ENCODE data around the gene SPG21. TPM values are rescaled to one million over a fixed set of nuclear protein-coding genes. Genes with fewer than 3 reads are reported as not detected.

SPG21 gene
- total RNA-seq, 2 donors from 2014 or later = 42.4 to 48.6 TPM

- Mint-ChIP-seq H3K4me3 (no peak overlapping the region), H3K36me3 (ENCODE audit: low read depth) (peaks cover 4% of the 10 kb centered on the region), H3K27ac (no peak overlapping the region), H3K4me1 (peaks cover 6% of the 10 kb centered on the region), H3K27me3 (no peaks in the 10 kb centered on the region)
- no peak for ATAC-seq
- DNase-seq = no peak
- H3K9me3 ChIP-seq (ENCODE audit: control insufficient read depth, low read length, poor library complexity, severe bottlenecking) = no peaks in the 10 kb centered on the region
Observed at GRCh38 chr15:64923546-64923945, 66.2 kb downstream of the SPG21 start.

GRCh38 chr15:64921711-64922110, 68.0 kb downstream of the SPG21 start:
- Mint-ChIP-seq H3K4me1 (peaks cover 3% of the 10 kb centered on the region), H3K4me3 (no peak overlapping the region), H3K27me3 (no peaks in the 10 kb centered on the region), H3K36me3 (ENCODE audit: low read depth) (peaks cover 2% of the 10 kb centered on the region), H3K27ac (no peak overlapping the region)
- H3K9me3 ChIP-seq (ENCODE audit: control insufficient read depth, low read length, poor library complexity, severe bottlenecking) = no peaks in the 10 kb centered on the region
- ATAC-seq (no peak), DNase-seq (no peak)

GRCh38 chr15:64919721-64920120, 70.0 kb downstream of the SPG21 start:
- Mint-ChIP-seq H3K4me3 (no peak overlapping the region), H3K36me3 (ENCODE audit: low read depth) (no peaks in the 10 kb centered on the region), H3K27ac (no peak overlapping the region), H3K27me3 (no peaks in the 10 kb centered on the region), H3K4me1 (peaks cover under 1% of the 10 kb centered on the region)
- no peaks in the 10 kb centered on the region for H3K9me3 ChIP-seq (ENCODE audit: control insufficient read depth, low read length, poor library complexity, severe bottlenecking)
- ATAC-seq = no peak
- no peak for DNase-seq

- no peak for DNase-seq
- no peak for ATAC-seq
- no peaks in the 10 kb centered on the region for H3K9me3 ChIP-seq (ENCODE audit: control insufficient read depth, low read length, poor library complexity, severe bottlenecking)
- H3K4me3 Mint-ChIP-seq = no peak overlapping the region
- H3K27me3 Mint-ChIP-seq = peaks cover 2% of the 10 kb centered on the region
- no peaks in the 10 kb centered on the region for H3K36me3 Mint-ChIP-seq (ENCODE audit: low read depth)
- peaks cover 4% of the 10 kb centered on the region for H3K4me1 Mint-ChIP-seq
- no peak overlapping the region for H3K27ac Mint-ChIP-seq
Observed at GRCh38 chr15:64917211-64917610, 72.5 kb downstream of the SPG21 start.

GRCh38 chr15:64916365-64916764, 73.3 kb downstream of the SPG21 start:
- Mint-ChIP-seq H3K4me3 (no peak overlapping the region), H3K36me3 (ENCODE audit: low read depth) (no peaks in the 10 kb centered on the region), H3K27ac (no peak overlapping the region), H3K27me3 (peaks cover 5% of the 10 kb centered on the region), H3K4me1 (peaks cover 5% of the 10 kb centered on the region)
- H3K9me3 ChIP-seq (ENCODE audit: control insufficient read depth, low read length, poor library complexity, severe bottlenecking) = no peaks in the 10 kb centered on the region
- no peak for DNase-seq
- no peak for ATAC-seq

- Mint-ChIP-seq H3K27me3 (peaks cover 12% of the 10 kb centered on the region), H3K27ac (no peak overlapping the region), H3K36me3 (ENCODE audit: low read depth) (no peaks in the 10 kb centered on the region), H3K4me3 (no peak overlapping the region), H3K4me1 (peaks cover 7% of the 10 kb centered on the region)
- no peak for ATAC-seq
- no peak for DNase-seq
- no peaks in the 10 kb centered on the region for H3K9me3 ChIP-seq (ENCODE audit: control insufficient read depth, low read length, poor library complexity, severe bottlenecking)
Observed at GRCh38 chr15:64915518-64916227, 74.0 kb downstream of the SPG21 start.

Other genes with a start within 250 kb of the SPG21 start
- 1 to 10 TPM in 1 of 2 donors, under 1 TPM in 1; 0.52 to 1.1 TPM for gene RBPMS2, start 214.3 kb downstream of the SPG21 start, total RNA-seq
- under 1 TPM; 0.44 to 0.45 TPM for gene PIF1, start 164.3 kb downstream of the SPG21 start, total RNA-seq
- 10 to 100 TPM; 16.3 to 18.2 TPM for gene PLEKHO2, start 148.0 kb downstream of the SPG21 start, total RNA-seq
- gene ANKDD1A, start 78.0 kb downstream of the SPG21 start, total RNA-seq = 1 to 10 TPM; 3.0 to 8.9 TPM
- gene MTFMT, start 39.7 kb upstream of the SPG21 start, total RNA-seq = 1 to 10 TPM; 8.6 to 9.1 TPM
- not detected for gene SLC51B, start 55.5 kb upstream of the SPG21 start, total RNA-seq
- gene RASL12, start 78.1 kb upstream of the SPG21 start, total RNA-seq = not detected
- gene KBTBD13, start 86.8 kb upstream of the SPG21 start, total RNA-seq = not detected
- 1 to 10 TPM; 7.8 to 8.4 TPM for gene UBAP1L, start 125.3 kb upstream of the SPG21 start, total RNA-seq
- 10 to 100 TPM; 20.3 to 23.4 TPM for gene PDCD7, start 143.9 kb upstream of the SPG21 start, total RNA-seq
- 10 to 100 TPM; 30.8 to 35.0 TPM for gene CLPX, start 195.4 kb upstream of the SPG21 start, total RNA-seq
- gene CILP, start 221.6 kb upstream of the SPG21 start, total RNA-seq = under 1 TPM; 0.22 to 0.26 TPM

Measured in T-helper 17 cell (primary cell).